AG08396 (cell line): ENCODE data around the gene TBC1D9.

Experiments used
- DNase-seq: peaks from one replicate; pipeline ENCODE4 v3.0.0; 2012; ENCODE audit warnings: low spot score, mixed read lengths

TBC1D9 gene

DNA sequence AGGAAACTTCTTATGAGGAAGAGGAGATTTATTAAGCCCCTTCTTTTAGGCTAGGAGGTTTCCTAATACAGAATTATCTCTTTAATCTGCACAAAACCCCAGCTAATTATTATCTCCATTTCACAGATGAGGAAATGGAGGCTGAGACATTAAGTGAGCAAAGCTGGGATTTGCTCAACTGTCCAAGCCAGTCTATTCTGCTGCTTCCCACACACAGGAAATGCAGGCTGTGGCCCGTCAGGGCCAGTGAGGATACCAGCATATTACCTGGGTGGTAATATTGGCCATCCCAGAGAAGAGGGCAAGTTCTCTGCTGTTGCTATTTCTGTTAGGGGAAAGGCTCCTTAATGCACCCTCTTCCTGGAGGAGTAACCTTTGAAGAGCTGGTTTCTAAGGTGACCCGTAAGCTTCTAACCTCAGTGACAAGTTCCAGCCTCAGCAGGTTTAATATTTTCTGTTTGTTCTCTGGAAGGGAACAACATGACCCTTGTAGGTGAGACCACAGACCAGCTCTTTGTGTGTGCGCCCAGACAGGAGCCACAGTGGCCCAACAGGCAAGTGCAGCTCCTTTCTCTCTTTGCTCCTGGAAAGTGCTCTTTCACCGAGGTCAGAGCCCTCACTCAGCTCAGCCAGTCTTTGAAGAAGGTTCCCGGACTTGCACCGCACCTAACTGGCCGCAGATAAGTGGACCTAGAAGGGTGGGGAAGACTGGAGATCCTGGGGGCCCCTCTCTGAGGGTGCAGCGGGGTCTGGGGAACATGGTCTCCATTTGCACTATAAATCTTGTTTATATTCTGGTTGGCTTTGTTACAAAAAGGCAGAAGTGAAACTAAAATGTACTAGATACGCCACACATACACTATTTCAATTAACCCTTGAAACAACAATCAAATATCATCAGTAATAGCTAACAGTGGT is 35.5 kb downstream of the TBC1D9 start:
- DNase-seq = no peak

DNA sequence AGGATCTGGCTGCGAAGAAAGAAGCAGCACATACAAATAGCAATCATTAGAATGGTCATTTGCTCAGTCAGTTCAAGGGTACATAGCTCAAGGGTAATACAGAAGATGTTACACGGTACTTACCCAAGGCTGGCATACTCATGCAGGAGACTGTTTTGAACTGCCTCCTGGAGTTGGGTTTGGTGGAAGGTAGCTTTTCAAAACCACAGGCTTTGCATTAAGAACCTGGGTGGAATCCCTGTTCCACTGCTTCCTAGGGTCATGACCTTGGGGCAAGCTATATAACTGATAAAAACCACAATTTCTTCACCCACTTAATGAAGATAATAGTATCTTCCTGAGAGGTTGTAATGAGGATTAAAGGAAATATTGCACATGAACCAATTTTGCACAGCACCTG is 36.5 kb downstream of the TBC1D9 start:
- DNase-seq = no peak

DNA sequence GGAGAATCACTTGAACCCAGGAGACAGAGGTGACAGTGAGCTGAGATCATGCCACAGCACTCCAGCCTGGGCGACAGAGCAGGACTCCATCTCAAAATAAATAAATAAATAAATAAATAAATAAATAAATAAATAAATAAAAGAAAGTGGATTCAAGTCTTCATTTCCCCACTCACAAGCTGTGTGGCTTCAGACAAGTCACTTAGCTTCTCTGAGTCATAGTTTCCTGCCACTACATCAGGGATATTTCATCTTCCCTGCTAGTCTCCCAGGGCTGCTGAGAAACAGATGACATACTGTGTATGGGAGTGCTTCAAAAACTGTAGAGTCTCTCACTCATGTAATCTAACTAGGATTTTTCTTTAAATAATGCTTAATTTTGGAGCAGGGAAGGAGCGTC is 37.2 kb downstream of the TBC1D9 start:
- peak; percentile 13 for DNase-seq

- DNase-seq = peak; percentile 5
Measured at GRCh38 chr4:140718241-140718952, 37.8 kb downstream of the TBC1D9 start.

- no peak for DNase-seq
Measured at GRCh38 chr4:140717313-140717712, 38.9 kb downstream of the TBC1D9 start.

DNA sequence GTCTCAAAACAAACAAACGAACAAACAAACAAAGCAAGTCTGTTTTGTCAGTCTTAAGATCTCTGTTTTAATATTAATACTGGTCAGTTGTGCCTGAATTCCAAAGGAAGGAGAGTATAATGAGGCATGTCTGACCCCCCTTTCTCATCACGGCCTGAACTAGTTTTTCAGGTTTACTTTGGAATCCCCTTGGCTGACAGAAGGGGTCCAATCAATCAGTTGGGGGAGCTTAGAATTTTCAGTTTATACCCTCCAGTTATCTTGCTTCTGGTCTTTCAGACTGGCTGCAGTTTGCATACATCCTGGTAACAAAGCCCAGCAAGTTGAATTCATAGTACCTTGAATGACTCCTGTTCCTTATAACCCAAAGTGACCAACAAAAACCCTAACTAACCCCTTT is 41.1 kb downstream of the TBC1D9 start:
- DNase-seq = no peak

DNA sequence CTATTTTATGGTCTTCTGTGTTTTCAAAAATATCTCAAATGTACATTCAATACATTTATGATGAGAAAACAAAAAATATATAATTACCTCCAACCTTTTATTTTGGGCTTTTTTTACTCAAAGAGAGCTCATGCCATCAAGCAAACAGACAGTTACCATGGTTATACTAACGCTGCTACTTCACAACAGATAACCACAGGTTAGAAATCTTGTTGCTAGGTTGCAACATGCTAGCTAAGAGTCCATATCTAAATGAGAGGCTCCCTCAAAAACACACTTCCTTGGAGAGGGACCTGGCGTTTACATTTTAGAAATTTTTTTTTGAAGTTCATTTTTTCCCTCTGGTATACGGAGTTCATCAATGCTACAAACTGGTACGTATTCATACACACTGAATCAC is 44.3 kb downstream of the TBC1D9 start:
- no peak for DNase-seq

GRCh38 chr4:140710908-140711622 is 45.1 kb downstream of the TBC1D9 start:
- DNase-seq = no peak

DNA sequence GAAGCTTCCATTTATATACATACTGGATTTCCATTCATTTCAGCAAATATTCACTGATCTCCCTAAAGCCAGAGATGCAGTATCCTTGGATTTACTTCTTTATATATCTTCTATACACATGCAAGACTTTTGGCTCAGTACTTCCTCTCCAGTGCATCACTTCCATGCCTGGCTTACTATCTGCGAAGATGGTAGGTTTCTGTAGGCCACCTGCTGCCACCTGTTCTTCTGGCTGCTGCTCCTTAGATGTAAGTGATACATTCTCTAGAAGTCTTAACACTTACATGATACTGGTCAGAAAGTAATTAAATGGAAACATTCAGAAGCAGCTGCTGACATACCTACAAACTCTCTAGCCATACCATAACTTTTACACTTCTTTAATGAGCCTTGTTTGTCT is 48.9 kb downstream of the TBC1D9 start:
- no peak for DNase-seq

GRCh38 chr4:140706665-140707064 is 49.5 kb downstream of the TBC1D9 start:
- no peak for DNase-seq

DNA sequence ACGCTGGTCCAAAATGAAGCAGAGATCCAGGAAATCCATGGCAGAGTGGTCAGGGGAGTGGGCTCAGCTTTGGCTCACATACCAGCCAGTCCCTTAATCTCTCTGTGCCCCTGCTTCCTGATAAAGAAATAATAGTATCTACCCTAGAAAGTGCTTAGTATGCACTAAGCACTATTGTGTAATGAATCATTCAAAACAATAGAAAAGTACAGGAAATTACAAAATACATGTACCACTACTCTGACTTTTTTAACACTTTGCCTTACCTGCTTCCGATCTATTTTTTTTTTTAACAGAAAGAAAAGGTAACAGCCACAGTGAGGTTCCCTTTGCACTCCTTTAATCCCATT is 49.9 kb downstream of the TBC1D9 start:
- DNase-seq = no peak

DNA sequence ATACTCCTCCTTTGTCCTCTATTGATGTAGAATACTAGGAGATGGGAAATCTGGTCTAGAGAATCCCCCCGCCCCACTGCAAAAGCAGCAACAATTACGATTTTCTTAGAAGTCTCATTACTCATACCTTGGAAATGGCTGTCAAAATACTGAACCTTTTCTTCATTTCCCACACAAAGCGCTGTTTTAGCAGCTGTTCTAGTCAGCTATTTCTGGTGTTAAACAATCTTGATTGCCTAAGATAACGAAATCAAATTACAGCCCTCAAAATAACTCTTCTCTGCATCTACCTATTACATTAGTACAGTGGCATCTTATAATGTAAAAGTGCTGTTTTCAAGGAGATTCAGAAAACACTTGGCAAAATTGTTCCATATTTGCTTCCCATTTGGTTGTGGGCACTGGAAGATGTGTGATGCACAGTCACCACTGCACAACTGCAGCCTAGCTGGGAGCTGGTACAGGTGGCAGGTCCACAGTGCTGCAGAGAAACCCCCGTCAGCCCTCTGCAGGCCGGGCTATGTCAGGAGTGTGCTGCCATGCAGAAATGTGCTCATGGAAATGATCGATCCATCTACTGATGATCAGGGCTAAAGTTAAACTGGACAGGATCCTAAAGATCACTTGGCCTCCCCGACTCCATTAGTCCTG is 50.4 kb downstream of the TBC1D9 start:
- DNase-seq = no peak

GRCh38 chr4:140704964-140705363 is 51.2 kb downstream of the TBC1D9 start:
- no peak for DNase-seq

DNA sequence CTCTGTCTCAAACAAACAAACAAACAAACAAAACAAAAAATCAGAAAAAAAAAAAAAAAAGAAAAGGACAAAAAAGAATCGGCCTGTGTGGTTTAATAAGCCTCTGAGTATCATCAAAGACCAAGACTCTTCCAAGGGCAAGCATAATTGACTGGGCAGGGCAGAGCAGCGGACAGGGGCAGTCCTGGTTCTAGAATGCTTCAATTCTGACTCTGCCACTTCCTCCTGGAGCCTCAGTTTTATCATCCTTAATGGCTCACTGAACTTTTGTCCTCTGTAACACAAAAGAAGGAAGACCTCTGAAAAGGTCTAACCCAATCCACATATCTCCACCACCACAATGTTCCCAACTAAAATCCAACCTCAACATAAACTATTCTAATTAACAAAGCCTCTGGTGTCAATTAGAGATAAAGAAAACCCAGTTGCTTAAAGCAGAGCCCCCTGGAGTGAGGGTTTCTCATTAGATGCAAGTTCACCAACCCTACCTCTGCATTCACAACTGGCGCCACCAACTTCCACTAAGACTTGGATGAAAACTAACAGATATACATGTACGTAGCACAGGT is 51.7 kb downstream of the TBC1D9 start:
- DNase-seq = no peak

DNA sequence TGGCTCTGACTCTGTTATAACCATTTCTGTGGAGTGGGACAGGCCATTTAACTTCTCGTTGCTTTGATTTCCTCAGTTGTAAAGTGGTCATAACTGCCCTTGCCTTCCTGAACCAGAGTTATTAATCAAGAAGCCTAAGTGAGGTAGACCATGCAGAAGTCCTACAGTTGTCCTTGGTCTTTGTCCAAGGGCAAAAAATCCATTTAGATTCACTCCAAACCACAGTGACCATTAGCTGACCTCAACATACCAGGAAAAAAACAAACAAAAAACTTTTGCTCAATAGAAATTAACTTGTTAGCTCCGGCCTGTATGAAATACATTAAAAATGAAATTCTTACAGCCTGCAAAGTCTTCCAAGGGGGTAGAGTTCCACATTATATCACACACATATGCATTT is 52.7 kb downstream of the TBC1D9 start:
- DNase-seq = no peak

DNA sequence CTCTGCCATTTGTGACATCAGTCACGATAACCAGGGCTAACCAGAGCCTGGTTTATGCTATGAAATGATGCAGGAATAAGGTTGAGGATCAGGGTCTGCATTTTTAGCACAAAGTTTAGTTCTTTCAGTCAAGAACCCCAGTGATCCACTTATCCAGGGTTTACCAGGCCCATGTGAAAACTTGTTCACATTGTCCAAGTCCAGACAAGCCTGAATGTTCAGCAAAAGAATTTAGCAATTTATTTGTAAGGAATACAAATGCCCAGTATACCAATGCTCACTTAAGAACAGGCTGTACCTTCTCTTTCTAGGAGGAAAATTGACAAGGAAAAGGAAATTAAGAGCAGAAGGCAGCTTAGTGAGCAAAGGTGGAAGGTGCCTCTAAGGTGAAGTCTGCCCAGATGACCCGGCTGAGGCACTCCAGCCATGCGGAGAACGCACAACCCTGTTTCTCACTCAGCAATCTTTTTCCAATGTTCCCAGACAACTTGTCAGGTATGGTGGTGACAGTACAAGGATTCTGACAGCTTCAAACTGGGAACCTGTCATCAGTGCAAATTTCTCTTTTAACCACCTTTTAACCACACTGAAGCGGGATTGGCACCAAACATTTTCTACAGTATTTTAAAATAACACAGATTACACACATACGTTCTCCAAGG is 54.0 kb downstream of the TBC1D9 start:
- no peak for DNase-seq

DNA sequence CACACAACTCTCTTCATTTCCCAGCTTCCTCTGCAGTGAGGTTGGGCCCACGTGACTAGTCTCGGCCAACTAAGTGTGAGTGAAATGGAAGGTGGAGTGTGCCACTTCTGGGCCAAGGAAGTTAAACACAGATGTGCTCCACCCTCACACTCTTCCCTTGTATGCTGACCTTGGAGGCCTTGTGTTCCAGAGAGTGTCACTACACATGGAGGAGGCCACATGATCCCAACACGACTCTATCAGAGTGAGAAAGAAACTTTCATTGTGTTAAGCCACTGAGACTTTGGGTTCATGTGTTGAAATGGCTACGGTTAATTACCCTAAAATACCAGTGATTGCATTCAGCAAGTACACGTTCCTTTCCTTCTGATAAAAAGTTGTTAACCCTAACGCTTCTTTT is 55.1 kb downstream of the TBC1D9 start:
- DNase-seq = no peak

DNA sequence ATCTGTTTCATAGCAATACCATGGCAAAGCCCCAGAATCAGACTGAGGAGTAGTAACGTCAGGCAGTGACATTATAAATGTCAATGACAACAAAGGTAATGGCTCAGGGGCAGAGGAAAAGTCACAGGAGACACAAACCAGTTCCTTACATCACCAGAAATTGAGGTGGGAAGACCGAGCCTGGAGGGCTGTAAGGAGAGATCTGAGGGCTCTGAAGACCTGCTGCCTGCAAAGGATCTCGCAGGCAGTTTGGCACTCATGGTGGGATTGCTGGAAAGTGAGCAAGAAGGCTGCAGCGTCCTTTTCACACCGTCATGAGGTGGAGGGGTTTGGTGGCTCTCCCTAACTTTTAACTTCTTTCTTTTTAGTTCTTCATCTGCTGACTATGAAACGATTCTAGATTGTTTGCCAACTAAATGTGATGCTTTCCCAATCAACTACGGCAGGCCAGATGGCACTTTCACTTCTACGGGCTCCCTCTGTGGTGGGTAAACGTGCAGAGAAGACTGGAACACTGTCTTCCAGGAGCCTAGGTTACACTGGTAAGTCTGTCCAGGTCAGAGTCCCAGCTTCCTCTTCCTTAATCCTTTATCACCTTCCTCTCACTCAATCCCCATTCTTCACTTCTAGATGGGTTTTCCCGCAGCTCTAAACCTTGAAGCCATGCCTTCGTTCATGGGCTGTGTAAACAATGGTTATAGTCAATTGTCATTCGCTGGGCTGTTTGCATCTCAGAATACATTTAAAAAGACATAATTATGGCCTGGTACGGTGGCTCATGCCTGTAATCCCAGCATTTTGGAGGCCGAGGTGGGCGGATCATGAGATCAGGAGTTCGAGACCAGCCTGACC is 58.2 kb downstream of the TBC1D9 start:
- no peak for DNase-seq

- no peak for DNase-seq
Measured at GRCh38 chr4:140695483-140695882, 60.7 kb downstream of the TBC1D9 start.

- no peak for DNase-seq
Measured at GRCh38 chr4:140693562-140693961, 62.6 kb downstream of the TBC1D9 start.

- no peak for DNase-seq
Measured at GRCh38 chr4:140691369-140691768, 64.8 kb downstream of the TBC1D9 start.
